PC-3 (cell line): ENCODE data around the gene SCAP.

Source experiments
- EZH2 ChIP-seq: fragments of 300-600 bp; sonication (generic); IDR thresholded peaks from one replicate; pipeline ENCODE4 v1.6.1; 2017; ENCODE audit warnings: antibody characterized with exemption, mild to moderate bottlenecking, low read length; ENCODE audit not compliant: unreplicated experiment
- EZH2phosphoT487 ChIP-seq: fragments of 300-600 bp; sonication (generic); IDR thresholded peaks from 2 replicates; pipeline ENCODE4 v1.6.1; 2018; ENCODE audit warnings: mild to moderate bottlenecking, antibody characterized with exemption, low read length, borderline replicate concordance
- TF ChIP-seq, protein P1 (sequence below): fragments of 300-600 bp; sonication (generic); conservative IDR thresholded peaks from 2 replicates; pipeline ENCODE4 v1.5.1; 2017; ENCODE audit warnings: antibody characterized with exemption, low read depth, mild to moderate bottlenecking, low read length

DNA sequence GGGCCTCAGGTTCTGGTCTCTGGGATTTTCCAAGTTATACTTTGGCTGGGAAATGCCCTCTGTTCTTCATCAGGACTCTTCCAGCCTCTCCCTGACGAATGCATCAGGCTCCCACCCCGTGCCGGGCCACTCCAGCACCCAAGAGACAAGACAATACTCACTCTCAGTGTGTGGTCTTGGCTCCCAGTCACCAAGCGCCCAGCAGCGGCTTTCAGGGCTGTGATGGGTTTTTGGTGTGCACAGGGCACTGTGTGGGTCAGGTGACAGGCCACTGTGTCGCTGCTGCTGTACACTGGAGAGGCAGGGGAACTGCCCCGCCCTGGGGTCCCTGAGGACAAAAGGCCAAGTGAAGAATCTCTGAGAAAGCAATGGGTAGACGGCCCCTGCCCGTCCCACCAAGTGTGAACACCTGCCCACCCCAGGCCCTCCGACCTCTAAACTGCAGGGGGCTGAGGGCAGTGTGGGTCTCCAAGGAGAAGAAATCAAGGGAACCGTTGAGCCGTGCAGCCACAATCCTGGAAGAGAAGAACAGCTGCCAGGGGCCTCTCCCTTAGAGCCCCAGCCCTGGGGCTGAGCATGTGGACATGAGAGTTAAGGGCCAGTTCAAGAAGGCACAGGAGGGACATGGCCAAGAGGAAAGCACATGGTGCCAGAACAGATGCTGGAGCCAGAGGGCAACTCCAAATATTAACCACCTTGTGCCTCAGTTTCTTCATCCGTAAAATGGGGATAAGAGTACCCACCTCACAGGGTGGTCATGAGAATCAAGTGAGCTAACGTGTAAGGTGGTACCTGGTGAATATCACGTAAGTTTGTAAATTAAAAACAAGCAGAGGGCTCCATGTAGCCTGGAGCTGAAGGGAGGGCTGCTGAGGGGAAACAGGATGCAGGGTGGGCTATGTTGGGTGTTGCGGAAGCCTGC lies 60.8 kb downstream of the SCAP start:
- TF ChIP-seq, protein P1, sequence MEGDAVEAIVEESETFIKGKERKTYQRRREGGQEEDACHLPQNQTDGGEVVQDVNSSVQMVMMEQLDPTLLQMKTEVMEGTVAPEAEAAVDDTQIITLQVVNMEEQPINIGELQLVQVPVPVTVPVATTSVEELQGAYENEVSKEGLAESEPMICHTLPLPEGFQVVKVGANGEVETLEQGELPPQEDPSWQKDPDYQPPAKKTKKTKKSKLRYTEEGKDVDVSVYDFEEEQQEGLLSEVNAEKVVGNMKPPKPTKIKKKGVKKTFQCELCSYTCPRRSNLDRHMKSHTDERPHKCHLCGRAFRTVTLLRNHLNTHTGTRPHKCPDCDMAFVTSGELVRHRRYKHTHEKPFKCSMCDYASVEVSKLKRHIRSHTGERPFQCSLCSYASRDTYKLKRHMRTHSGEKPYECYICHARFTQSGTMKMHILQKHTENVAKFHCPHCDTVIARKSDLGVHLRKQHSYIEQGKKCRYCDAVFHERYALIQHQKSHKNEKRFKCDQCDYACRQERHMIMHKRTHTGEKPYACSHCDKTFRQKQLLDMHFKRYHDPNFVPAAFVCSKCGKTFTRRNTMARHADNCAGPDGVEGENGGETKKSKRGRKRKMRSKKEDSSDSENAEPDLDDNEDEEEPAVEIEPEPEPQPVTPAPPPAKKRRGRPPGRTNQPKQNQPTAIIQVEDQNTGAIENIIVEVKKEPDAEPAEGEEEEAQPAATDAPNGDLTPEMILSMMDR: no peak
- TF ChIP-seq EZH2phosphoT487 (no peak), EZH2 (no peak)
